GM19099 (cell line): ENCODE results near the gene CGB5.
"Not testable (repeated sequence)": the region's sequence is repeated elsewhere in the genome, so short reads cannot be mapped to it uniquely, and the experiment has no call there.

Experiments used
- POLR2A ChIP-seq: IDR thresholded peaks from 3 replicates; pipeline ENCODE4 v1.6.1; 2011; ENCODE audit warnings: low read depth; ENCODE audit not compliant: insufficient read length; ENCODE audit errors: extremely low read depth

Gene CGB5

DNA sequence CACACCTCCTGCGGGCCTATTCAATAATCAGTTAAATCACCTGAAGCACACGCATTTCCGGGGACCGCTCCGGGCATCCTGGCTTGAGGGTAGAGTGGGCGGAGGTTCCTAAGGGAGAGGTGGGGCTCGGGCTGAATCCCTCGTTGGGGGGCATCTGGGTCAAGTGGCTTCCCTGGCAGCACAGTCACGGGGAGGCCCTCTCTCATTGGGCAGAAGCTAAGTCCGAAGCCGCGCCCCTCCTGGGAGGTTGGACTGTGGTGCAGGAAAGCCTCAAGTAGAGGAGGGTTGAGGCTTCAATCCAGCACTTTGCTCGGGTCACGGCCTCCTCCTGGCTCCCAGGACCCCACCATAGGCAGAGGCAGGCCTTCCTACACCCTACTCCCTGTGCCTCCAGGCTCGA is at the start of gene CGB5:
CGB5 (plus strand) TSS at position 301 of the 400 bp plus-strand sequence. CDS start 362 bp downstream, outside the sequence.
- not testable (repeated sequence) for TF ChIP-seq POLR2A

DNA sequence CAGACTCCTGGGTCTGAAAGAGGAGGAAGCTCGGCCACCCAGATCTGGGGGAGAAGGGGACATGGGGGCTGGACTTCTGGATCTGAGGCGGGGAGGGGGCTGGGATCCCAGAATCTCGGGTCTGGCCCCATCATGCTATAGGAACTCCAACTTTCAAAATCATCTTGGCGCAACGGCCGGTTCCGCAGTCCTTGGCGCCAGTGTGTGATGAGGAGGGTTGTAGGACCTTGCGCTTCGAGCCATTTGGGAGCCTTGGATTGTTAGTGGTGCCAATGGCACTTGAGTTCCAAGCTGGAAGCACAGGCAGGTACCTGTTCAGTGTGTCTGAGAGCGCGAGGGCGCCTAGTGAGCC is 49.6 kb upstream of the CGB5 start:
- no peak for TF ChIP-seq POLR2A

DNA sequence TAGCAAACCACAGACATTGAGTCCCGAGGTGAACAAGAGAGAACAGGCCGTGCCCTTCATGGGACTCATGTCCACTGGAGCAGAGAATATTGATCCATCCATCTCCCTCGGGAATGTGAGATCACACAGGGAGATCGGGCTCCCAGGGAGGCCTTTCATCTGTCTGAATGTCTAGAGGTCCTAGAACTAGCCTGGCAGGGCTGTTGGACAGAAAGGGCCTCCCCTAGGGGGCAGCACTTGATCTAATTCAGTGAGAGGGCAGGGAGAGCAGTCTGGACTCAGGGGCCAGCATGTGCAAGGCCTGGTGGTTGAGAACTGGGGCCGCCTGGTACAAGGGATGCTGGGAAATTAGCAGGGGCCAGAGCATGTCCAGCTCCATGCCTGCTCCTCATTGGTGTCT is 45.7 kb upstream of the CGB5 start:
- TF ChIP-seq POLR2A, result no peak

DNA sequence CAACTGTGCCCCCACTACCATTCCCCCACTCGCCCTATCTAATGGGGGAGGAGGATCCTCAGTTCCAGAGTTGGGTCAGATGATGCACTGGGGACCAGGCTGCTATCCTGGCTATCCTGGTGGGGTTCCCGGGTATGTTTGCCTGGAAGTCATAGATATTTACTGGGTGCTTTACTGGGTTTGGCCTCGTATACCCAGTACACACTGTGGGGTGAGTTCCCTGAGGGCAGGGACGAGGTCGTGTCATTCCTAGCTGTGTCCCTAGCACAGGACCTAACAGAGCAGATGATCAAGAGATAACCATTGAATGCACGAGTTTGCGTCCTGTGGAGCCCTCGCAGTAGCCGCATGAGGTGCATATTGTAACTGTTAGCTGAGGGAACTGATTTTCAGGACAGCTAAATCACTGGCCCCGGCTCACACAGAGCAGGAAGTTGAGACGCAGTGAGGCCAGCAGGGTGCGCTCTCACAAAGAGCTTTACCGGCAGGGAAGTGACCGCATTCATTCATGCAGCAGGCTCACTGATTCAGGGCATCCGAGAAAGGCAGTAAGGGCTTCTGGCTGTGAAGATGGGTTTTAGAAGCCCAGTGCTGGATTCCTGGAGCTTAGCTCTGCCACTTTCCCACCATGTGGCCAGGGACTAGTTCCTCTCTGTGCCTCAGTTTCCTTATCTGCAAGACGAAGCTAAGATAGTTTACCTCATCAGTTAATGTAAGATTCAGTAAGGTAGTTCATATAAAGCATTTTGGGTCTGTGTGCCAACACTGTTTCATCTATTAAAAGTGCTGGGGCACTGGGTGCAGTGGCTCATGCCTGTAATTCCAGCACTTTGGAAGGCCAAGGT is 43.9 kb upstream of the CGB5 start:
- no peak for TF ChIP-seq POLR2A

GRCh38 chr19:49004133-49004532 is 39.5 kb upstream of the CGB5 start:
- no peak for TF ChIP-seq POLR2A

GRCh38 chr19:49004964-49005614 is 38.6 kb upstream of the CGB5 start:
- TF ChIP-seq POLR2A, result no peak

DNA sequence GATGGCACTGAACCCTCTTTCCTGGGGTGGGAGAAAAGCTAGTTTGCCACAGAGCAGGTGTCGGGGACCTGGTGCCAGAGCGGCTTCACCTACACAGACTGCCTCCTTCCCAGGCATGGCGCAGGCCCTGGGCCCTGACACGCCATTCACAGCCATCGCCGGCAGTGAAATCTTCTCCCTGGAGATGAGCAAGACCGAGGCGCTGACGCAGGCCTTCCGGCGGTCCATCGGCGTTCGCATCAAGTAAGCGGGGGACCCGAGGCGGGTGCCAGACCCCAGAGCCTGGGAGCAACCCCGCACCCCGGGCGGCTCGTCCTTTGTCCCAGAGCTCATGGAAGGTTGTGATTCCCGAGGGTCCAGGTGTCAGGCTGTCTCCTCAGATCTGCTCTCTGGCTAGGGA is 36.7 kb upstream of the CGB5 start:
- no peak for TF ChIP-seq POLR2A

GRCh38 chr19:49009828-49010227 is 33.8 kb upstream of the CGB5 start:
- no peak for TF ChIP-seq POLR2A

GRCh38 chr19:49010453-49010852 is 33.2 kb upstream of the CGB5 start:
- no peak for TF ChIP-seq POLR2A

GRCh38 chr19:49011194-49011593 is 32.5 kb upstream of the CGB5 start:
- TF ChIP-seq POLR2A, result no peak

DNA sequence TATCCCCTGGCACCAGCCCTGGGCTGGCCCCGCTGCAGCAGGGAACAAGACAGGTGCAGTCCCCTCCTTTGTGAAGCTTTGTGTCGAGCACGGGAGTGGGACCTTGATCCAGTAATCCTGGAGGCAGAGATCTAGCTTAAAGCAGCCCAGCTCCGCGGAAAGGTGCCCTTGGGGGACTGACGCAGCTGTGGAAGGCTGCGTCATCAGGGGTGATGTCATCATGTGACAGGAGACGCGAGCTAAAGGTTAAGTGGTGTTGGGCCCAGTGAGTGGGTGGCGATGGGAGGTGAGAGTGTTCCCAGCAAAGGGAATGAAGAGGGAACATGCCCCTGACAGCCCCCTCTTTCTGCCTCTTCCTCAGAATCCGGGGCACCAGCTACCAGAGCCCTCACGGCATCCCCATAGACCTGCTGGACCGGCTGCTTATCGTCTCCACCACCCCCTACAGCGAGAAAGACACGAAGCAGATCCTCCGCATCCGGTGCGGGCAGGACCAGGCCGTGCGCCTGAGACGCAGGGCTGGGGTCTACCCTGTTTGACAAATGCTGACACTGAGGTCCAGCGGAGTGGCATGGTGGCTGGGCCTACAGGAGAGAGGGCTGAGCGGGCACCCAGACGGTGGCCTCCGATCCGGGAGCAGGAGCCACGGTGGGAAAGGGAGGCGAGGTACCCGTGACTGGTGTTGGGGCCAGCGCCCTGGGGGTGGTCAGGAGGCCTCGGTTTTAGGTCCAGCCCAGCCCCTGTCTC is 29.4 kb upstream of the CGB5 start:
- no peak for TF ChIP-seq POLR2A

- no peak for TF ChIP-seq POLR2A
Observed at GRCh38 chr19:49014870-49015255, 28.8 kb upstream of the CGB5 start.

DNA sequence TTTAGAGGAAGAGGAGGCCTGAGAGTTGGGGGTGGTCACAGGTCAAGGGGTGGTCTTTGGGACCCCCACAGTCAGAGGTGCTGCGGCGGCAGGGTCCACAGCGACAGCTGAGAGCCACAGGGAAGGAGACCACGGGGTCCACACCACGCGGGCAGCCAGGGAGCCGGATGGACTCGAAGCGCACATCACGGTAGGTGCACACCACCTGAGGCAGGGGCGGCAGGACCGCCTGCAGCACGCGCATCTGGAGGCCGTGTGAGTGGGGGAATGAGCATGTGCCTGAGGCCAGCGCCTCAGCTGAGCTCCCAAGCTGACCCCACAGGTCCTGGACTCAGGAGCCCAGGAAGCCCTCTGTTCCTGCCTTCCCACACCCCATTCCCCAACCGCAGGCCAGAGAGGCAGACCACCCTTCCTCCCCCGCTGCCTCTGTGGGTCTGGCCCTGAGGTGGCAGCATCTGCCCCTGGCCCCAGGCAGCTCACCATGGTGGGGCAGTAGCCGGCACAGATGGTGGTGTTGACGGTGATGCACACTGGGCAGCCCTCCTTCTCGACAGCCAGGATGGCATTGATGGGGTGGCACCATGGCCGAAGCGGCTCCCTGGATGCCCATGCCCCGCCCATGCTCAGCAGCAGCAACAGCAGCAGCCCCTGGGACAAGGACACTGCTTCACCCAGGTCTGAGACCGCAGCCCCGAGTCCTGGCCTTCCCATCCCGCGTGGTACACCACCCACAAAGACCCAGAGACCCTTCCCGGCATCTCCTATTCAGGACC is 27.4 kb upstream of the CGB5 start:
- TF ChIP-seq POLR2A, result no peak

DNA sequence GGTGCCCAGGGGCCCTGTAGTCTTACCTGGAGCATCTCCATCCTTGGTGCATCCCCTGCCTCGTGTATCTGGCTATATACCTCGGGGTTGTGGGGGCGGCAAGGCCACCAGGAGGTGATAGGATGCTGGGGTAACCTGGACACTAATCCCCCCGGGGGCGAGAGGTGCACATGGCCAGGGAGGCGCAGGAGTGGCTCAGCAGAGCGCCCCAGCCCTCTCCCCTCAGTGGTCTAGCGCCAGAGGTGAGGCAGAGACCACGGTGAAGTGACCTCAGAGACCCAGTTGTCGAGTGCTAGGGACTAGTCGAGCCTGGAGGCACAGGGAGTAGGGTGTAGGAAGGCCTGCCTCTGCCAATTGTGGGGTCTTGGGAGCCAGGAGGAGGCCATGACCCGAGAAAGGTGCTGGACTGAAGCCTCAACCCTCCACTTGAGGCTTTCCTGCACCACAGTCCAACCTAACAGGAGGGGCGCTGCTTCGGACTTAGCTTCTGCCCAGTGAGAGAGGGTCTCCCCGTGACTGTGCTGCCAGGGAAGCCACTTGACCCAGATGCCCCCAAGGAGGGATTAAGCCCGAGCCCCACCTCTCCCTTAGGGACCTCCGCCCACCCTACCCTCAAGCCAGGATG is 26.5 kb upstream of the CGB5 start, which contains the start of gene LHB:
LHB (minus strand) TSS at position 51 of the 625 bp plus-strand sequence; CDS start at position 41, 10 bp downstream.
- TF ChIP-seq POLR2A, result no peak
